ENCODE data around the gene VWA2.

Gene VWA2

DNA sequence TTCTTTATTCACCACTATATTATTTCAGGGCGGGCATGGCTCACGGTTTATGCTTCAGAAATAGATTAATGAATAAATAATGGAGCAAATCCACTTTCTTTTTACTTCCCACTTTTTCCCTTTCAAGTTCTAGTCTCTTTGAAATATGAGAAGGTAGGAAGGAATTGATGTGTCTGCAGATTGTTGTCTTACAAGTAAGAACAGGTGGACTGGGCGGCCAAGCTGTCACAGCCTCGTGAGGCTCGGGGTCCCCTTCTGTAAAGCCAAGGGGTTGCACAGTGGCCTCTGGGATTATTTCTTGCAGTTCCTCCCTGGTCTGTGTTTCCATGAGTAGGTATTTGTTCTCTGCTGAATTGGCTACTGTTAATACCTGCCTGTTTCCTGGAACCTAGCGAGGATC, 11.2 kb downstream of the VWA2 start:
- no peak for DNase-seq (ENCODE audit: low read depth)

DNA sequence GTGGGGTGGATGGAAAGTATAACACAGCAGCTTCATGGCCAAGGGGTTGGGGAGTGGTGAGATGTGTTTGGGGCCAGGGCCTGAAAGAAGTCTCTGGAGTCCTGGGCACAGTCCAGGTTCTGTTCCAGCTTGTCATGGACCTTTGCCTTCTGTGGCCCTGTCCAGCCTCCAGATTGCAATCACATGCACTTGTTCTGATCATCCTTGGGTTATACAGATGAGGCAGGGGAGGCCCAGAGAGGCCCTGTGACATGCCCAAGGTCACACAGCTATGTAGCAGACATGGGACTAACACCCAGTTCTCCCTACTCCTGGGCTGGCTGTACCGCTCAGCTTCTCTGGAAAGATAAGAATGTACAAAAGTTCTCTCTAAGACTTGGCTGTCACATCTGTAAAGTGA, 11.7 kb downstream of the VWA2 start:
- DNase-seq (ENCODE audit: low read depth): no peak

DNA sequence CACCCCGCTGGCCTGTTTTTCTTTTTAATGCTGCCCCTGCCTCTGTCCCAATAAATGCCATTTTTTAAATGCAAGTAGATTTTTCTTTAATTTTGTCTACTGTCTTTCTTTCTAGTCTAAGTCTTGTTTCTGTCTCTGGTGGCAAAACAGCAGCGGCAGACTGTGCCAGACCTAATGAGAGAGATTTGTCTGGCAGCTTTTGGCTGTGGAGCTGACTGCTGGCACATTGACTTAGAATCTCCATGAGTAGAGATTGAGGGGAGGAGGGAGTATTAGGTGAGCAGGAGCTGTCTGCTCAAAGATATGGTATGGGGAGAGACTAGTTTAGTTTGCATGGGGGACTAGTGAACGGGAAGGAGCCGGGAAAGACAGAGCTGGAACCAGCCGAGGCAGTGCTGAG, 13.0 kb downstream of the VWA2 start:
- DNase-seq (ENCODE audit: low read depth): no peak

DNA sequence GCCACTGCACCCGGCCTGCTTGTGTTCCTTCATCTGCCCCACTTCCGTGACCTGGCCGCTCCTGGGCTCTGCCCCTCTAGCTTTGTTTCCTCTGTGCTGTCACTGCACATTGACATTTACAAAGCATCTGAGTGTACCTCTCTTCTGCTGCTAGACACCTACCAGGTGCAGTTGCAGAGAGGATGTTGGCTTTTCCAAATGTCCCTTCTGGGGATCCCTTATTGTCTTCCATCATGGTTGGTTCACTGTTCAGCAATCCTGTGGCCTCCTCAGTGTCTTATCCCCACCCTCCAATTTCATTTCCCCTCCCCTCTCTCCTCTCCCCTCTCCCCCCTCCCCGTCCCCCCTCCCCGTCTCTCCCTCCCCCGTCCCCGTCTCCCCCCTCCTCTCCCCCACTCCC, 13.8 kb downstream of the VWA2 start:
- DNase-seq (ENCODE audit: low read depth): no peak

DNA sequence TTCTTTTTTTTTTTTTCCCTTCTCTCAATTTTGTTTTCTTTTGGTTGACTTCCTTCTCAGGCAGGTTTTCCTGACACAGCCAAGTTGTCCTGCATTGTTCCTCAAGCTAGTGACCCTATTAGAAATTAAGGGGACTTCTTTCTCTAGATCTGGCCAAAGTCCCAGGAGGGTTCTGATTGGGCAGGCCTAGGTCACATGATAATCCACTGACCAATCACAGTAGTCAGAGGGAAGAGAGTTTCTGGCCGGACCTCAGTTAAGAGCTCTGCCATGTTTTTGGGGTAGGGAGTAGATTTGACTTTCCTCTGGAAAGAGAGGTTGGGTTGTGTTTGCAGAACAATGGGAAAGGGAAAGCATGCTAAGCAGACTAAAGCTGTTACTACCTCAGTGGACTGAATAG, 16.2 kb downstream of the VWA2 start:
- DNase-seq (ENCODE audit: low read depth): no peak

DNA sequence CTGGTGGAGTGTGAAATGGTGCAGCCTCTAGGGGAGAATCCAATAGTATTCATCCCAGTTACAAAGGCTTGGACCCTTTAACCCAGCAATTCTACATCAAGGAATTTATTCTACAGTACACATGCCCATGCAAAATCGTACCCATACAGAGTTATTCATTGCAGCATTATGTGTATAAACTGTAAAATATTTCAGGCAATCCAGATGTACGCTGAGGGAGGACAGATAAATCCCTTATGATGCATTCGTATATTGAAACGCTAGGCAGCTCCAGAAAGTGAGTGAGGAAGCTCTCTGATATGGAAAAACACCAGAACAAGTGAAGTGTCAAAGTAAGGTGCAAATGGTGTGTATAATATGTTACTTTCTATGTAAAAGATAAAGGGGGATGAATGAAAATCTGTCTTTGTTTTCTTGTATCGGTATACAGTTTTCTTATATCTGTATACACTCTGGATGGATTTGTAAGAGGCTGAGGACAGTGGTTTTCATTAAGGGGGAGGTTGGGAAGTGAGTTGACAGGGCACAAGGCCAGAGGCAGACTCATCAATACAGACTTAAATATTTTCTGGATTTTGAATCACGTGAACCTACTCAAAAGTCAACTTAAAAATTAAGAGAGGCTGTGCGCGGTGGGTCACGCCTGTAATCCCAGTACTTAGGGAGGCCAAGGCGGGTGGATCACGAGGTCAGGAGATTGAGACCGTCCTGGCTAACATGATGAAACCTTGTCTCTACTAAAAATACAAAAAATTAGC, 17.1 kb downstream of the VWA2 start:
- DNase-seq (ENCODE audit: low read depth): no peak

DNA sequence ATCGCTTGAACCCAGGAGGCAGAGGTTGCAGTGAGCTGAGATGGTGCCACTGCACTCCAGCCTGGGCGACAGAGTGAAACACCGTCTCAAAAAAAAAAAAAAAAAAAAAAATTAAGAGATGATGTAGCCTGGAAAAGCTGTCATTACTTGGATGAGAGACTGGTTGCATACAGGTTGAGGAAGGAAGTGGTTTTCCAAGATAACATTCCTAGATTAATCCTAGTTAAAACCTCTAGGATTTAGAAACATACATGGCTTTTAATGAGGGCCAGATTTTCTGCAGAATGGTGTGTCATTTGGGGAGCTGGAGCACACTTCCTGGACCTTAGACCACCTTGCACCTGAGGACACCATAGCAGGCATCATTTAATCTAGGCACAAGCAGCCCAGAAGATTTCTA, 17.8 kb downstream of the VWA2 start:
- DNase-seq (ENCODE audit: low read depth): no peak

DNA sequence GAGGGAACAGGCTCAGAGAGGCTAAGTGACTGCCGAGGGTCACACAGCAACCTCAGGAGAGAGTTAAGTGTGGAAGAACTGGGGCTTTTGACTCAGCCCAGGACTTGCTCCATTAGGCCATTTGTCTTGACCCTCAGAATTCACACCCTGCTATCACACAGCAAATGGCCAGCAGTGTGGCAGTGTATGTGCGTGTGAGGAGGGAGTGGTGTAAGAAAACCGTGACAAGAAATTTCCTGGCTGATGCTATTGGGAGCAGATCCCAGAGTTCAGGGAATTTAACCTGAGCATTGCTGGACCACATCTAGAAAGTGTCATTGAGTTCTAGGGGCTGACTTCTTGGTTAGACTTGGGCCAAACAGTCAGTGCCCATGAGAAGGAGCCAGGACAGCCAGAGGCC, 18.4 kb downstream of the VWA2 start:
- DNase-seq (ENCODE audit: low read depth): no peak

DNA sequence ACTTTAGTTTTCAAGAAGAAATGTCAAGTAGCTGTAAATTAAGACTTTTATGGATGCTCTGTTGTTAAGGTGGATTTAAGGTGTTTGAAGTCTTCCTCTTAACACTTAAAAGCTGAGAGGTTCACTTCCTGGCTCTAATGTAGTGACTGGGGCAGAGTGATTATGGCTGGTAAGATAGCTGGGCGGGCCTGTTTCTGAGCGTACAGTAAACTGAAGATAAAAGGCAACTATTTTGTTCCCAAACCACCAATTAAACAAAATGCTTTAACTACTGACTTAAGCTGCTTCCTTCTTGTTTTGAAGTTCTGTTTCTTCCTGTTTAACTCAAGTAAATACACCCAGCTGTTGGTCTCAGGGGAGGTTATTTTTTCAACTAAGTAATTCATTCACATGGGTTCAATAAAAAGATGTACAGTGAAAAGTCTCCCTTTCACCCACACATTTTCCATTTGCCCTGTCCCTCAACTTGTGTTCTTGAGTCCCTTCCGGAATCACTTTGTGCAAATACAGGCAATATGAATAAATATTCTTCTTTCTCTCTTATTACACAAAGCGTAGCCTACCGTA, 19.3 kb downstream of the VWA2 start:
- no peak for DNase-seq (ENCODE audit: low read depth)

DNA sequence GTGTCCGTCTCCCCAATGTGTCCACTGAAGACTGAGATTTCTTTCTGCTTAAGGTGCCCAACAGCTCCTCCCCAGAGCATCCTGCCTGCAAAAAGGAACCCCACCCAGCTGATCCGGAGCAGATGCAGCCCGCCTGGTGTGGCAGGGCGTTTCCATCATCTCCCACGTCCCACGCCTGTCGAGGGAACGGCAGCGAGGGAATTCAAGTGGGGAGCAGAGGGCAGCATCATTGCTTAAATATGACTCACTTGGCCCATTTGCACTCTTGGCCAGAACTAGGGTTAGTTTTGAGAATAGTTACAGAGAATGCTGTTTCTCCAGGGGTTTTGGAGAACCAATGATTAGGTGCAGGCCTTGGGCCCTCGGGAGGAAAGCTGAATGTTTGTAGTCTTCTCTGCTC, 20.8 kb downstream of the VWA2 start:
- DNase-seq (ENCODE audit: low read depth): peak; percentile 72

DNA sequence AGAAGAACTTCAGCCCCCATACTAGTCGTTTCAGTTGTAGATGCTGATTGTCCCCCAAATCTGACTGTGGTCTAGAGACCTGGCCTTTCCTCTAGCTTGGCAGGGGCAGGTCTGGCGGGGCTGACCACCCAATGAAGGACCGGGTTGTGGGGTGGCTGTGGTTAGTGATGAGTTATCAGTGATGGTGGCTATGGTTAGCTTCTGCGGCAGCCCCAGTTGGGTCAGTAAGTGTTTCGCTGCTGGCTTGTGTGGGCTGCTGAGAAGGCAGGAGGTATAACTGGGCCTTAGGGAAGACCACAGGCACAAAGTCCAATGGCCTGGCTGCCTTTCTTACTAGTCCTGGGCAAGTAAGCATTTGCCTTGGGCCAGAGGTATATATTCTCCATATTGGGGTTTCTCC, 21.3 kb downstream of the VWA2 start:
- no peak for DNase-seq (ENCODE audit: low read depth)

DNA sequence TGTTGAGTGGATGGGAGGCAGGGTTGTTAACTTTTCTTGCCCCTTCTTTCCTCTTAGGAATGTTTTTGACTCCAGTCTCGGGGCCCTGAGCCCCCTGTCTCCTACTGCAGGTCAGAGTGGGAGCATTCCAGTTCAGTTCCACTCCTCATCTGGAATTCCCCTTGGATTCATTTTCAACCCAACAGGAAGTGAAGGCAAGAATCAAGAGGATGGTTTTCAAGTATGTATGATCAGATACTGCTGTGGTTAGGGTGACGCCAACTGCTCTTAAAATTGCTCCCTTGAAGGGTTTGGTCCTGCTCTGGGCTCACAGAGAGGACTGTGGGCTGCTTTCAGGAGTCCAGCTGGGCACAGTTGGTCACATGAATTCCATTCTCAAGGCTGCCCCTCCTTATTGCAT, 22.0 kb downstream of the VWA2 start:
- DNase-seq (ENCODE audit: low read depth): peak; percentile 49

DNA sequence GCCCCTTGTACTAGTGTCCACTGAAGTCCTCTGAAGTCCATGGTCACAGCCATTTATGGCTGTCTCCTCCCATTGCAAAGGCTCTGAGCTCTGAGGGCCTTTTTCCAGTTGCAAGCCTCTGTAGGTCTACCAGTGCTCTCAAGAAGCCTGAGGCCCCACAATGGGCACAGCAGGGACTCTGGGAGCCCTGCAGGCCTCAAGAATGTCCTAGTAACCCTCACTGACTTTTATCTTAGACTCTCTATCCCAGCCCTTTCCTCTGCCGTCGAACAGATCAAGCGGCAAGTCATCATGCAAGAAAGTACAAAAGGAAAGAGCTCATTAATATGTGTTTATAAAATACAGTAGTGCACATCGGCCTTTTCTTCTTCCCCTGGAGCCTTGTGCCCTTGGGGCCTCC, 23.4 kb downstream of the VWA2 start:
- no peak for DNase-seq (ENCODE audit: low read depth)

DNA sequence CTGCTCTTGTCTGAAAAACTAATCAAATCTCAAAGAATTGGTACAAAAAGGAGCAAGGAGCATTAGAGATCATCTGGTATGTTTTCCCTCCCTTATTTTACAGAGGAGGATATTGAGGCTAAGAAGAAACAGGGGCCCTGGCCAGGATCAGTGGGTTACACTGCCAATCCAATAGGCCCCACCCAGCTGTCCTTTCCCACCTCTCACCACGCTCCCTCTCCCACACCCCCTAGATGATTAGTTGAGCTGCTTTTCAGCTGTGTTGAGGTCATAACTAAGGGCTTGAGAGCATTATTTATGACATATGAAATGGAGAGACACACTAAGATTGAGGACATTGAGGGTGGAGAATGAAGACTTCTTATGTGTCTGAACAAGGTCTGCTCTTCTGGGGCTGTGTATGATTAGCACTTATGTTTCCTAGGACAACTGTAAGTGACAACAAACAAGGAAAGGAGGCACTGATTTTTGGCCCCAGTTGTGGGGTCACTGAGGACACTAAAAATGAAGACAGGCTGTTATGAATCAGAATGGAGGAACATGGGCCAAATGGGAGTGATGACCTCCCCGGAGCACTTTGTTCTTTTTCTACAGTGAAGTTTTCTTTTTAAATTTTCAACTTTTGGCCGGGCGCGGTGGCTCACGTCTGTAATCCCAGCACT, 26.5 kb downstream of the VWA2 start:
- DNase-seq (ENCODE audit: low read depth): no peak

DNA sequence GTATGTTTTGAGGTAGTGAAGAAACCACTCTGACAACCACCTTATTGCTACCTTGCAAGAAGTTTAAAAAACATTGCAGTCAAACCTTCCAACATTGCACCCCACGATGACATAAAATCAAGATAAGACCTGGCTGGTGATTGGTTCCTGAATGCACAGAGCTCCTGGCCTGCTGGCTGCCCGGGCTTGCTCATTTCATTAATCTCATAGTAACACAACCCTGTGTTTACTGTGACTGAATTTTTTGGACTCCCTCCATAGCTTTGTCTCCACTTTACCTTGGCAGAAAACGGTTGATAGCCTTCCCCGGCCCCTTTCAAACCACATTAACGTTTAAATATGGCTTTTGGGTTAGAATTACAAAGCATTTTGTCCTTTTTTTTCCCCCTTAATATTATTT, 27.5 kb downstream of the VWA2 start:
- no peak for DNase-seq (ENCODE audit: low read depth)

DNA sequence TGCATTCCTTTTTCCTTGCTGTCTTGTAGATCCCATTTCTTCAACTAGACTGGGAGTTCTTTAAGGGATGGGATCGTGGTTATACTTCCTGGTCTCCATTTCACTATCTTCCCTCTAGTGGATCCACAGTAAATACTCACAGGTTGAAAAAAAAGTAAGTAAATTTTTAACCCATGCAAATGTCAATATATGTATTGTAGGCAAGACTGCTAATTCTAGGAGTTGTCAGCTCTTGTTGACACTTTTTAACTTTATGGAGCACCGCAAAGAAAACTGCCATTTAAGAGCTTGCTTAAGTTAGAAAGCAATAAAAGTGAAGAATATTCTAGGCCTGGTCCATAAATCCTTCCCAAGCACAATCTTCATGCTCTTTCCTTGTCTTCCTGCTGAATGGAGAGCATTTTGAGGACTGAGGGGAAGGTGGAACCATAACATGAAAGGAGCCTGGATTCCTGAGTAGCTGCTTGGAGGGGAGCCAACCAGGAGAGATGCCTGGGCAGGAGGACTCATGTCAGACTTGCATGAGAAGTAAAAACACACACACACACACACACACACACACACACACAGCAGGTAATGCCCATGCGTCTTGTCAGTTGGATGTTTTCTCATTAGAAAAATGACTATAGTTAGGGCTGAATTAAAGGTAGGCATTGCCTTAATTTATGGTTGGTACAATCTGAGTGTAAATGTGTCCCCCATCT, 32.2 kb downstream of the VWA2 start:
- no peak for DNase-seq (ENCODE audit: low read depth)

DNA sequence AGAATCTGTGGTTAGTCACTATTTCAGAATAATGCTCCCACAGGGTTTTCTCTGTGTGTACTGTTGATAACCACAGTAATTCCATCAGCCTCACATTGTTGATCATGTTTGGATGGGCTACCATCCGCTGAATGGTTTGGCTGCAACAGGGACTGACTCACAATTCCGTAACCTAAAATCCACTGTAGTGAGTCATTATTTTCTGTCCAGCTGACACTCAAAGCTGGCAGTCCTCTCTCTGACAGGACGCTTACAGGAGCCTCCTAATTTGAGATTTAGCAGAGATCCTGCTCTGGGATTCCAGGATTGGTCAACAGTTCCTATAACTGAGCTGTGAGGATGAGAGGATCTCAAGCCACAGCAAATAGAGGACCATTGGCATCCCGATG, 32.7 kb downstream of the VWA2 start:
- DNase-seq (ENCODE audit: low read depth): peak; percentile 94

DNA sequence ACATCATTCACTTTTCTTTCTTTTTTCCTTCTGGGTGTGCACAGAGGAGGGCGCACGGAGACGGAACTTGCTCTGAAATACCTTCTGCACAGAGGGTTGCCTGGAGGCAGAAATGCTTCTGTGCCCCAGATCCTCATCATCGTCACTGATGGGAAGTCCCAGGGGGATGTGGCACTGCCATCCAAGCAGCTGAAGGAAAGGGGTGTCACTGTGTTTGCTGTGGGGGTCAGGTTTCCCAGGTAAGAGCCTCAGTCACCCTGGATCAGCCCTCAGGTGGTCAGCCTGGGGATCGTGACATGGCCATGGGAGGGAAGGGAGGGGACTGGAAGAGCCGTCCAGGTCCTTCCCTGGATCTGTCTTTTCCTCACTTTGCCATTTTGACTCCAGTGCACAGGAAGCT, 33.6 kb downstream of the VWA2 start:
- no peak for DNase-seq (ENCODE audit: low read depth)

DNA sequence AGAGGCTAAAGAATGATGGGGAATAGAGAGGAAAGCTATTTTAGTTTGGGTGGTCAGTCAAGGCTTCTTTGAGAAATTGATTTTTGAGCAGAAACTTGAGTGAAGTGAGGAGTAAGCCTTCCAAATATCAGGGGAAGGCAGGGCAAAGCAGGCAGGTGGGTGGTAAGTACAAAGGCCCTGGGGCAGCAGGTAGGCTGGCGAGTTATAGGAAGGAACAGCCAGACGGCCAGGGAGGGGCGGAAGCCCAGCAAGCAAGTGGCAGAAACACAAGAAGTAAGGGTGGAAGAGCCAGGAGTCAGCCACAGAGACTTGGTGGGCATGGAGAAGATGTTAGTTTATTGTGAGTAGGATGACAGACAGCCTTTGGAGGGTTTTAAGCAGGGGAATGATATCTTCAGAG, 34.9 kb downstream of the VWA2 start:
- no peak for DNase-seq (ENCODE audit: low read depth)

DNA sequence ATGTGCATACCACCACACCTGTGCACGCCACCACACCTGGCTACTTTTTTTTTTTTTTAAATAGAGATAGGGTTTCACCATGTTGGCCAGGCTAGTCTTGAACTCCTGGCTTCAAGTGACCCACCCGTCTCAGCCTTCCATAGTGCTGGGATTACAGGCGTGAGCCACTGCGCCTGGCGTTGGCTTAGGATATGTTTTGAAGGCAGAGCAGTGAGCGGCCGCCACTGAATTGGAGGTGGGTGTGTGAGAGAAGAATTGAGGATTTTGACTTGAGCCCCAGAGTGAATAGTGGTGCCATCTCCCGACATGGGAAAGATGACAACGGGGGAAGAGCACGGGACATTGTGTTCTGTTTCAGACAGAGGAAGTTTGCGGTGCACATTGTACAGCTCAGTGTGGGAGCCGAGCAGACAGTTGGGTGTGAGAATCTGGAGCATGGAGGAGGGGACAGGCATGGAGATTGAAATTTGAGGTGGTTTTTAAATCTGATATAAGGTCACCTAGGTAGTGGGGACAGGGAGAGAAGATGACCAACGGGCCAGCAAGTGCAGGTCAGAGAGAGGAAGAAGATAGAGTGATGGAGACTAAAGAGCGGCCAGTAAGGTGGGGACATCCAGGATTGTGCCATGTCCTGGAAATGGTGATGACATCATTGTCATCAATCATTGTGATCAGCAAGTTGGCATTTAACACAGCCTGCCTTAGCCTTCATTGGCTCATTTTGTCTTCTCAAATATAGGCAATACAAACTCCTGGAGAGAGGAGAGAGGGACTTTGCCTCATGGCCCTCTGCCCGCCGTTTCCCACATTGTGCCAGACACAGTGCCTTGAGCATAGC, 35.8 kb downstream of the VWA2 start:
- no peak for DNase-seq (ENCODE audit: low read depth)

DNA sequence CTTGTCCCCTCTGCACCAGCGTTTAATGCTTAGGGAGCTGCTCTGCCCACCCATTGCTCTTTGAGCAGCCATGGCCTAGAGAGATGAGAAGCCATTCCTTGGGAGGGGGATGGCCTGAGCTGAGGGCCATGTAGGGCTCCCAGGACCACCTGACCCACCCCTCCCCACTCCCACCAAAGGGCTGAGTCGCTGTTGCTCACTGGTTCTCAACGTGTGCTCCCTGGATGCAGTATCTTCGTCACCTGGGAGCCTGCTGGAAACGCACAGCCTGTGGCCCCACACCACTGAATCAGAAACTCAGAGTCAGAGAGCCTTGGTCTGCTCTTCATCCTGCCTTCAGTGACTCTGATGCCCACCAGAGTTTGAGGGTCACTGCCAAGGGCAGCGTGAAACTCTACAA, 37.0 kb downstream of the VWA2 start:
- DNase-seq (ENCODE audit: low read depth): no peak

DNA sequence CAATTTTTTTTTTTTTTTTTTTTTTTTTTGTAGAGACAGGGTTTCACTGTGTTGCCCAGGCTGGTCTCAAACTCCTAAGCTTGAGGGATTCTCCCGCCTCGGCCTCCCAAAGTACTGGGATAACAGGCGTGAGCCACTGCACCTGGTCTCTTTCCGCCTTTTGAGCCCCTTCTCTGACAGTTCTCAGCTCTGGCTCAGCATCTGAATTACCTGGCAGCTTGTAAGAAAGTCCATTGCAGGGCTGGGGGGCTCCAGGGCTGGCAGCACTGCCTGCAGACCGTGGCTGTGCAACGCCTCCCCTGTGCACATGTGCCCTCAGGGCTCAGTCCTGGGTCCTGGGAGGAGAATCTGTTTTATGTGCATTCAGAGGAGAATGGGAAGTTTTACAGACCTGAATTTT, 37.6 kb downstream of the VWA2 start:
- no peak for DNase-seq (ENCODE audit: low read depth)

Measured in GM04503 (cell line).